Measurements from ENCODE around the gene SELENOI. TPM values are rescaled to one million over a fixed set of nuclear protein-coding genes. Genes with fewer than 3 reads are reported as not detected.
"Not testable (repeated sequence)": the region's sequence is repeated elsewhere in the genome, so short reads cannot be mapped to it uniquely, and the experiment has no call there.

The SELENOI gene
- total RNA-seq, 2 experiments from 2014 or later: 27.7 to 31.5 TPM

DNA sequence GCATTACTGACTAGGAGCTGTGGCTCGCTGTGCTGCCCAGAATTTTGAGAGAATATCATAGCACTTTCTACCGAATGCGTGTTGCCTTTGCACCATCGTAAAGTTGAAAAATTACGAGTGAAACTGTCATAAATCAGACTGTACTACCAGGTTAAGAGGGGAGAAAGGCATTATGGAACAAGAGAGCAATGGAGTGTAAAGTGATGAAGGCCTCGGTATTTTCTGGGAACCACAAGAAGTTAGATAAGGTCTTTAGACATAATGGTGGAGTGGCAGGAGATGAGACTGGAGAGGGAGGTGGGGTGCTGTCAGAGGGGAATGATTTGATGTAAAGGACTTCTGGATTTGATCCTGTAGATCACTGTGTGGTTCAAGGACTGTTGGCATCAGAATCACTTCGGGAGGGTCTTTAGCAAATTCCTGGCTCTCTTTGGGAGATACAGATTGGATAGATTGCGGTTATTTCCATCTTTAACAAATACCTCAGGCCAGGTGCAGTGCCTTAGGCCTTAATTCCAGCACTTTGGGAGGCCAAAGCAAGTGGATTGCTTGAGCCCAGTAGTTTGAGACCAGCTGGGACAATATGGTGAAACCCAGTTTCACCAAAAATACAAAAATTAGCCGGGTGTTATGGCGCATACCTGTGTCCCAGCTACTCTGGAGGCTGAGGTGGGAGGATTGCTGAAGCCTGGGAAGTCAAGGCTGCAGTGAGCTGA, 5.6 kb downstream of the SELENOI start:
- TF ChIP-seq, protein P1, sequence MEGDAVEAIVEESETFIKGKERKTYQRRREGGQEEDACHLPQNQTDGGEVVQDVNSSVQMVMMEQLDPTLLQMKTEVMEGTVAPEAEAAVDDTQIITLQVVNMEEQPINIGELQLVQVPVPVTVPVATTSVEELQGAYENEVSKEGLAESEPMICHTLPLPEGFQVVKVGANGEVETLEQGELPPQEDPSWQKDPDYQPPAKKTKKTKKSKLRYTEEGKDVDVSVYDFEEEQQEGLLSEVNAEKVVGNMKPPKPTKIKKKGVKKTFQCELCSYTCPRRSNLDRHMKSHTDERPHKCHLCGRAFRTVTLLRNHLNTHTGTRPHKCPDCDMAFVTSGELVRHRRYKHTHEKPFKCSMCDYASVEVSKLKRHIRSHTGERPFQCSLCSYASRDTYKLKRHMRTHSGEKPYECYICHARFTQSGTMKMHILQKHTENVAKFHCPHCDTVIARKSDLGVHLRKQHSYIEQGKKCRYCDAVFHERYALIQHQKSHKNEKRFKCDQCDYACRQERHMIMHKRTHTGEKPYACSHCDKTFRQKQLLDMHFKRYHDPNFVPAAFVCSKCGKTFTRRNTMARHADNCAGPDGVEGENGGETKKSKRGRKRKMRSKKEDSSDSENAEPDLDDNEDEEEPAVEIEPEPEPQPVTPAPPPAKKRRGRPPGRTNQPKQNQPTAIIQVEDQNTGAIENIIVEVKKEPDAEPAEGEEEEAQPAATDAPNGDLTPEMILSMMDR (IDR thresholded peaks at IDR 0.05): no peak
- intact Hi-C loops (cut with DNase I, micrococcal nuclease): no loop called here
- Histone ChIP-seq H3K36me3 (ENCODE audit: insufficient read depth, low read length) (peaks cover 6% of the 10 kb centered on the region), H3K4me1 (ENCODE audit: insufficient read depth, low read length) (peaks cover 8% of the 10 kb centered on the region), H3K27ac (ENCODE audit: low read depth in 1 of 2, low read length in 2 of 2) (no peak overlapping the region), H3K9me3 (ENCODE audit: control insufficient read depth in 1 of 2, insufficient read depth in 1 of 2, low read length in 2 of 2) (no peaks in the 10 kb centered on the region), H3K27me3 (ENCODE audit: control insufficient read depth in 1 of 2, insufficient read depth in 2 of 2, low read length in 2 of 2) (no peaks in the 10 kb centered on the region), H3K4me3 (ENCODE audit: low read length) (no peak overlapping the region)
- H3K4me3 Mint-ChIP-seq: no peak overlapping the region
- H3K27ac Mint-ChIP-seq: peak overlapping the region; percentile 38
- H3K27me3 Mint-ChIP-seq: no peaks in the 10 kb centered on the region
- ChIA-PET POLR2A (no interaction called here), CTCF (no interaction called here)
- ATAC-seq (ENCODE audit: poor library complexity): no peak
- H3K4me1 Mint-ChIP-seq (ENCODE audit: low read depth): peaks cover 56% of the 10 kb centered on the region
- peaks cover 34% of the 10 kb centered on the region for H3K36me3 Mint-ChIP-seq (ENCODE audit: low read depth)
- no peaks in the 10 kb centered on the region for H3K9me3 Mint-ChIP-seq
- DNase-seq: no peak

DNA sequence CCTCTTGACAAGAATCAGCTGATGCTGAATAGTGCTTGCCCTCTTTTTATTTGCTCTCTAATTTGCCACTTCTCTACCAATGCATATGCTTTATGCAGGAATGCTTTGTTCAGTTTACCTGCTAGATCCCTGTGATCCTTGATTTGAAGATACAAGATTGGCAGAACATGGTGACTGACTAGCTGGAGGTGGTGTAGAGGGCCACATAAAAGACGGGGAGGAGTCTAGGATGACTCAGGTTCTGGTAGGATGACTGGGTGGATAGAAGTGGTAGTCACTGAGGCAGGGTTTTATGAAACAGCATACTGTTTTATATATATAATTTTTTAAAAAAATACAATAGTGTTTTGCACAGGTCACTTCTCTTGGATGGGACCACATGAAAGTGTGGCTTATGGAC, 6.9 kb downstream of the SELENOI start:
- Mint-ChIP-seq H3K27ac (no peak overlapping the region), H3K36me3 (ENCODE audit: low read depth) (peaks cover 27% of the 10 kb centered on the region), H3K4me3 (no peak overlapping the region), H3K4me1 (ENCODE audit: low read depth) (peaks cover 56% of the 10 kb centered on the region), H3K9me3 (no peaks in the 10 kb centered on the region), H3K27me3 (no peaks in the 10 kb centered on the region)
- ChIA-PET CTCF (no interaction called here), POLR2A (no interaction called here)
- Histone ChIP-seq H3K4me1 (ENCODE audit: insufficient read depth, low read length) (peaks cover 2% of the 10 kb centered on the region), H3K4me3 (ENCODE audit: low read length) (no peak overlapping the region), H3K27ac (ENCODE audit: low read depth in 1 of 2, low read length in 2 of 2) (no peak overlapping the region), H3K9me3 (ENCODE audit: control insufficient read depth in 1 of 2, insufficient read depth in 1 of 2, low read length in 2 of 2) (no peaks in the 10 kb centered on the region), H3K36me3 (ENCODE audit: insufficient read depth, low read length) (peaks cover 14% of the 10 kb centered on the region), H3K27me3 (ENCODE audit: control insufficient read depth in 1 of 2, insufficient read depth in 2 of 2, low read length in 2 of 2) (no peaks in the 10 kb centered on the region)
- intact Hi-C loops (cut with DNase I, micrococcal nuclease): no loop called here
- no peak for ATAC-seq (ENCODE audit: poor library complexity)
- TF ChIP-seq, protein P1 (IDR thresholded peaks at IDR 0.05): no peak
- DNase-seq: peak in 1 of 14 experiments; percentile 35

DNA sequence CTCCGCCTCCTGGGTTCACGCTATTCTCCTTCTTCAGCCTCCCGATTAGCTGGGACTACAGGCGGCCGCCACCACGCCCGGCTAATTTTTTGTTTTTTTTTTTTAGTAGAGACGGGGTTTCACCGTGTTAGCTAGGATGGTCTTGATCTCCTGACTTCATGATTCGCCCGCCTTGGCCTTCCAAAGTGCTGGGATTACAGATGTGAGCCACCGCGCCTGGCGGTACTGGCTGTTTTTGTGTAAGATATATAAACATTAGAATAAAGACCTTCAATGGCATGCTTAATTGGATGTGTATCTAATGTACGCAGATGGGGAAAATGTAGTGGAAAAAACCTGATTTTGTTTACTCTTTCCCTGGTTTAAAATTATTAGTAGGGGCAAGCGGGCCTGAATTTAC, 8.5 kb downstream of the SELENOI start:
- H3K4me1 ChIP-seq (ENCODE audit: insufficient read depth, low read length); H3K9me3 Mint-ChIP-seq; H3K9me3 ChIP-seq (ENCODE audit: control insufficient read depth in 1 of 2, insufficient read depth in 1 of 2, low read length in 2 of 2); CTCF ChIA-PET; H3K27me3 Mint-ChIP-seq; H3K4me3 ChIP-seq (ENCODE audit: low read length); H3K27me3 ChIP-seq (ENCODE audit: control insufficient read depth in 1 of 2, insufficient read depth in 2 of 2, low read length in 2 of 2); ATAC-seq (ENCODE audit: poor library complexity); H3K27ac Mint-ChIP-seq; POLR2A ChIA-PET; intact Hi-C loops (cut with DNase I, micrococcal nuclease); H3K27ac ChIP-seq (ENCODE audit: low read depth in 1 of 2, low read length in 2 of 2); H3K4me3 Mint-ChIP-seq; DNase-seq: not testable (repeated sequence)
- peaks cover 59% of the 10 kb centered on the region for H3K4me1 Mint-ChIP-seq (ENCODE audit: low read depth)
- peaks cover 22% of the 10 kb centered on the region for H3K36me3 Mint-ChIP-seq (ENCODE audit: low read depth)
- H3K36me3 ChIP-seq (ENCODE audit: insufficient read depth, low read length): peaks cover 18% of the 10 kb centered on the region

All from CD4-positive, alpha-beta T cell (primary cell).